Kidney tubule cell (primary cell): ENCODE measurements around the gene ADAMTS5.

Experiments used
- DNase-seq: peaks from one replicate; pipeline ENCODE4 v3.0.0-alpha.2; 2018; ENCODE audit warnings: low spot score

The ADAMTS5 gene

DNA sequence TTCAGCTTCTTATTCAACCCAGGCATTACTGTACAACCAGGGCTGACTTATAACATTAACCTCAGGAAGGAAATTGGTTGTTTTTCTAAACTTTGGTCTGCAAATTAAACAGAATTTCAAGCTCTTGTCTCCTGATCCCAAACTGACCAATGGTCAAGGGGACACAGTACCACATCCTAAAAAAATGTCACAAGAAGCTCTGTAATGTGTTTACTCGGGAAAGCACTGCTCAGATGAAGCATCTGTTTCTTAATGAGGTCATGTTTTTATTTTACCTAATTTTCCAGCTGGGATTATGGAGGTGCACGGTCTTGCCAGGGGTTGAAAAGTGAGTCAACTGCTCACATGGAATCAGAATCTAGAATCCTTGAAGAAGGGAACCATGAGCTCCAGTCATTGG lies 18.7 kb downstream of the ADAMTS5 start:
- DNase-seq = no peak

DNA sequence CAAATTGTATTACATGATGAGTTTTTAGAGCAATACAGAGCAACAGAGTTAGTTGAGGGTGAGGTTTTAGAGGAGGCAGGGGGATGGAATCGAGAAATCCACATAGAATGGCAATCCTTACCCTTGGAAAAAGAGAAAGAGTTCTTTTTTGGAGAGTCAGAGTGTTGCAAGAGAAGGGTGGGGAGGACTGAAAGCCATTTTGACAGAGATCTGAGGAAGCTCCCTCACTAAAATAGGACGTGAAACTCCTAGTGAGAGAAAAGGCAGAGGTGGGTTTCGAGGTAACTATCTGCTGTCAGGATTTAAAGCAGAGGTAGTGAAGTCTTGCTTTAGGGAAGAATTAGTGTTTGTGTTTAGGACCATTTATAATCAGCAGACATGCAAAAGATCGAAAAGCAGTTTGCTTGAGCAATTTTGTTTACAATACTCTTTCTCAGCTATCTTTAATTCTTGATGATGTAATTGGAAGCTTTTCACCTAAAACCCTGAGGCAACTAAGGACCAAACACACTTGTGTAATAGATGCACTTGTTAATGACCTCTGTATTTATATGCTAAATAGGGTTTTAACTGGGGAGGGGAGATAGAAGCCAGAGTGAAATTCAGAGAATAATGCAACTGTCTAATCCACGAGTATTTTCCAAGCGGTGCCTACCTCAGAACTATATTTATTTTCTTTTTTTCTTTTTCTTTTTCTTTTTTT lies 20.0 kb downstream of the ADAMTS5 start:
- DNase-seq = no peak

DNA sequence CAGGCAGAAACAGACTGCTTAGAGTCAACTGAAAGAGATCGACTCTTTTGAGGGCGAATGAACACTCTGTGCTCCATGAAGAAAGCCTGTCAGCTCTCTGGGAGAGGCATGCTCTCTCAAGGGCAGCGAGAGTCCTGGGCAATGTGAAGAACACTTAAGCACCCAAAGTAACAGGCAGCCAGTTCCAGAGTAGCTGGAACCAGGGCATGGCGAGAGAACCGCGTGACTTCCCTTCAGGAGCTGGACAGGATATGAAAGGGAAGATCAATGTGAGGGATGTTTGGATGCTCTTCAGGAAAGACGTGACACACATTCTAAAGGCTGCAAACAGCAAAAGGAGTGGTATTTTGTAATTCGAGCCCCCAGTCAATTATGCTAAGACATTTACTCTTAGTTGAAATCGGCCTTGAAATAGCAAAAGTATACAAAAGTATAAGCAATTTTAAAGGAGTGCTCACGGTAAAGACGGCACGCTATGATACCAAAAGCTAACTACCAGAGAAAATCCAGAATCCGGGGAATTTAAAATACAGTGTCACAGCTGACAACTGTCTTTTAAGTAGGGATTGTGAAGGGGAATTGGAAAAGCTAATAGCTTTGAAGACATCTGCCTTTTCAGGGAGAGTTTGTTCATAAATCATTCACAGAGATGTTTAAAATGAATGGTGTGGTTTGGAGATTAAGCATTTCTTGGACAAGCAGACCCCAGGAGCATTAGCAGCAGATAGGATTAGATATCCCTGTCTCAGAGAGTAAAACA lies 20.8 kb downstream of the ADAMTS5 start:
- DNase-seq = peak; percentile 6

DNA sequence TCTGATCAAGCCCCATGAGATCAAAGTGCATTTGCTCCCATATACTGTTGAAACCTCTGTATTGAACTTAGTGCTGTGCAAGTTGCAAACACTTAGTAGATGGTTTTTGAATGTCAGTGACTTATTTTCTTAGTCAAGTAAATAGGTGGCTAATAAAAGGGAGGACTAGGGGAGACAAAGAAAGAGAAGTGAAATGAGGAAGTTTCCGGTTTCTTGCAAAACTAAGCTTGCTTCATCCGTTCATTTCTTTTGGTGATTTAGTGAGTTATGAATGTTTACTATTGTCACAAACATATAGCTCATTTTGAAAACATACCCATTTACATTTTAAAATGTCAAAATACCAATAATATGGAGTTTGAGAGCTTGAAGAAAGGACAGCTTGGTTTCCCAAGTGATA lies 23.0 kb downstream of the ADAMTS5 start:
- no peak for DNase-seq

DNA sequence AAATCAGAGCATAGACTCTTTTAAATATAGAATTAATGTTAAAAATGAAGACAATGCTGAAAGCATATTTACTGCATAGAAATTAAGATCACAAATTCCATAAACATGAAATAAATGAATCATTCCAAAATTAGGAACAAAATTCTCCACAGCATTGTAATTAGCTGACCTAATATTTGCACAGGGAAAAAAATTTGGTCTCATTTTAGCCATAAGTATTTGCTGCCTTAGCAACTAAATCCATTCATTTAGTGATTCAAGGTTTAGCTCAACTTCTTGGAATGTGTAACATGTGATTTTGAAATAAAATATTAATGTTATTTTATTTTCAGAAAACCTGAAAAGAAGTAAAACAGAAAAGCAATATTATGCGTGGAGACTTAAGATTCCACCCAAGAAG lies 25.5 kb downstream of the ADAMTS5 start:
- peak; percentile 33 for DNase-seq

DNA sequence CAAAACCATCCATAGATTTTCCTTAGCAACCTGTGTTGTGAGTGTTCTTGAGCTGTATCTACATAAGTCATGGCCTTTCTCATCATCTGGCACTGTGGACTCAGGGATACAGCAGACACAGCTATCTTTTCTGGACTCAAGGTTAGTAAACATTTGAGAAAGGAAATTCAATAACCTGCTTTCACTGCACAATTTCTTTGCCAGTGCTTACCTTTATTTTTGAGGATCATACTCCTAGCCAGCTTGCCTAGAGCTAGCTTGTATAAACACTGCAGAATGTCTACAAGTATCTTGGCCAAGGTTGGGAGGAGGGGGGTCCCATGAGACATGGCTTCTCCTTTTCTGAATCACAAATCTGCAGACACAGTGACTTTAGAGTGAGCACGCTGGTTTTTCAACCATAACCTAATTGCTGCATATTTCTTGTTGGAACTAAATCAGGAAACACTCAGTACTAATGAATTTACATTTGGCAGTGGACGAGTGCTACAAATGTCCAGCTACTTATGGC lies 27.2 kb downstream of the ADAMTS5 start:
- peak; percentile 47 for DNase-seq

DNA sequence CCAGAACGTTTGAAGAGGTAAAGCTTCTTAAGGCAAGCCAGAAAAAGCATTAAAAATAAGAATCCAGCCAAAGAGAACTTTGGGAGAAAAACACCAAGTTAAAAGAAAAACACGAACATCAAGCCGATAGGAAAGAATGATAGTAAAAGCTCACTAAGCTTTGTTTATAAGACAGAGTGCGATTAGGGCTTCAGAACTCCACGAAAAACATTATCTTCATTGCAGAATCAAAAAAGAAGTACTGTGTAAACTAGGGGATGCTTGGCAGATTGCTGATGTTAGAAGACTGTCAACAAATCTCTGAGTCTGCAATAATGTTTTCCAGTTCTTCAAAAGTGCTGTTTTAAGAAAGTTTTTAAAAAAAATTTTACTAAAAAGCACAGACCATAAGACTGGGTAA lies 30.2 kb downstream of the ADAMTS5 start:
- no peak for DNase-seq

DNA sequence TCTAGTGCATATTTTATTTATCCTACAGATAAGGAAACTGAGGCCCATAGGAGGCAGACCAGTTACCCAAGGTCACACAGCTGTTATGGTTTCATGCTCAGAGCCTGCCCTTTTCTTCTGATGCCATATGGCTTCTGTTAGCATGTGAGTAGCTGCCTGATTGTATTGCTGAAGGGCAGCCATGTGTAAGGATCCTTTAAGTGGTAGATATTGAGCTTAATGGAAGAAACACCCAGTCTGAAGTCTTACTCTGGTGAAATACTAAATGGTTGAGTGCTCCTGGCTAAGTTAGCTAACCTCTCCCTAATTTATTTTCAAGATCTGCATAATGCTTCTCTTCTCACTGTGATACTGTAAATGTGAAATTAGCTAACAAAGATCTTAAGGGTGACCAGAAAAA lies 30.9 kb downstream of the ADAMTS5 start:
- no peak for DNase-seq

DNA sequence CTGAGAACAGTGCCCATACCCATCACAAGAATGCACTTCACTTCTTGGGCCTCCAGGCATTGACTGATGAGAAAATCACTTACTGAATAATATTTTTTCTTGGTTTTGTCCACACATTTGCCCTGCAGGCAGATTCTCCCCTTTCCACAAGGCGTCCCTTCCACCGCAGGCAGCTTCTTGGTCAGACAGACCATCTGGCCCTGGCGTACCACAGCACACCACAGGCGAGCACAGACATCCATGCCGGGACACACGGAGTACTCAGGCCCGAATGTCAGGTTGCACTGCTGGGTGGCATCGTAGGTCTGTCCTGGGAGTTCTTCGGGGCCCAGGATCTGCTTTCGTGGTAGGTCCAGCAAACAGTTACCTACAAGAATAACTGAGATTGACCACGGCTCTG lies 32.5 kb downstream of the ADAMTS5 start:
- DNase-seq = no peak

DNA sequence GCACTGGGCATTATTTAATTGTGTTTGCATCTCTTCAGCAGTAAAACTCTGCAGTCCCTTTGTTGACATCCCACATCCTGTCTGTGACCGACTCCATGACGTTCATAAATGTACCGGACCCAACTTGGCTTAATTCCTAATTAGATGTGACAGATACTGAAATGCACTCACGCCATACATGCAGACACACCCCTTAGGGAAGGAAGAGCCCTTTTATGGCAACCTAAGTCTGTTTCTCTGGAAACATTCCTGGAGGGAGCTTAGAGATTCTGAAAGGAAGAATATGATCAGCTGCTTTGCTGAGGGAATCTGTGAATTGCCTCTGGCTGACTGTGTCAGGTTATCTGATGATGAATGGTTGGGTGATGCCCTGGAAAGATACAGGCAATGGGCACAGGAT lies 33.4 kb downstream of the ADAMTS5 start:
- DNase-seq = no peak

DNA sequence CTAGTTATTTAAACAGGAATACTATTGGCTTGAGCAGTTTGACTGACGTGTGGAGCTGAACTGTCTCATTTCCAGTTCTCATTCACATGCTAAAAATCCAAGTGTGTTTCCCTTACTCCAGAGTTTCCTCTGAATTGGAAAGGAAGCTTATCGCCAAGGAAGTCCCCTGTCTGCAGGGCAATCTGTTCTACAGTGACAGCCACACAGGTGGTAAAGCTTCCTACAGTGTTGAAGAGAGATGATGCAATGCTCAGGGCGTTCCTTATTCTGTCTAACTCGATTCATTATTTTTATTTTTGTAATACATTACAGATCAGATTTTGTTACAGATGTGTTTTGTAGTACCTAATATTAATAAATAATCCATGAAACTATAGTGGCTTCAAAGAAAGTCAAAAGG lies 41.3 kb downstream of the ADAMTS5 start:
- DNase-seq = no peak

DNA sequence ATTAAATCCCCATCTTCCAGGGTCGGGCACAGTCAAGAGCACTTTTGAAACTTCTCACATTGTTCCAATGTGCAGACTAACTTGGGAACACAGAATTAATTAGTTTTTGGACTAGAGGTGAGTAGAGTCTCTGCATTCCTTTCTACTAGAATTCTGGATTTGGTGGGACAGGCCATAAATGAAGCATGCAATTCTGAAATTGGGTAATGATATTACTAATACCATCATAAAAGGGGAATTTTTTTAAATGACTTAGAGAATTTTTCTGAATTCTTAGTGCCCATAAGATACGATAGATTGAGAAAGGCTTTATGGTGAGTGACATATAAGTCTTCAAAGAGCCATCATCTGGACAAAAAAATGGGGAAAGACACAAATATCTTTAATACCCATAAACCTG lies 41.8 kb downstream of the ADAMTS5 start:
- DNase-seq = no peak

DNA sequence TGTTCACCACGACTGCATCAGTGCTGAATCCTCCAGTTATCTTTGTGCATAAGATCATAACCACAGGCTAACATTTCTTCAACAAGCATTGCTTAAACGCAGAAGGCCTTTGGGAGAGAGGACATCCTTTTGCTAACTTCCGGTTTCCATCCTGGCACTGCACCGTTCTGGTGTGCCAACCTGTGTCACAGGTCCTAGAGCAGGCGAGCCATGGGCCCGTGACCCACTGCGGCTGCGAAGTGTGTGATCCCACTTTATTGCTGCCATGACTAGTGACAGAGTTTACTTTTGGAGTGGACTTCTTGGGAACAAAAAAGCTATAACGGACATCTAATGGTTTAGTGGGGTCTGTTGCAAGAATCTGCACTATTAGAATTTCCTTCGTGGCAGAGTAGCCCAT lies 42.9 kb downstream of the ADAMTS5 start:
- DNase-seq = no peak

DNA sequence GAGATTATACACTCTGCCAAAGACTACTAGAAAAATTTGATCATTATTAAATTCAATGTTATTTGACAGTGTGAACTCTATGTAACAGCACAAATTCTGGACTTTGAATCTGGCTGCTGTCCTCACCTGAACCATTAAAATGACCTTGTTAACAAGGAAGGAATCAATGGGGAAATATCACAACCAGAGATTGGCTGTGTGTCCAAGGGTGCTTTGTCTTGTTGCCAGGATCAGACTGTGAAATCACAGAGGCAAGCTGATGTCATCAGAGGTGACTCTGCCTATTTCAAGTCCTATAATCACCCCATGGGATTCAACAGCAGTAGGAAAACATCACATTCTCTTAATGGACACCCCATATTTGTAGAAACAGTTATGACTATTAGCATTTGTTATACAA lies 46.8 kb downstream of the ADAMTS5 start:
- peak; percentile 8 for DNase-seq

DNA sequence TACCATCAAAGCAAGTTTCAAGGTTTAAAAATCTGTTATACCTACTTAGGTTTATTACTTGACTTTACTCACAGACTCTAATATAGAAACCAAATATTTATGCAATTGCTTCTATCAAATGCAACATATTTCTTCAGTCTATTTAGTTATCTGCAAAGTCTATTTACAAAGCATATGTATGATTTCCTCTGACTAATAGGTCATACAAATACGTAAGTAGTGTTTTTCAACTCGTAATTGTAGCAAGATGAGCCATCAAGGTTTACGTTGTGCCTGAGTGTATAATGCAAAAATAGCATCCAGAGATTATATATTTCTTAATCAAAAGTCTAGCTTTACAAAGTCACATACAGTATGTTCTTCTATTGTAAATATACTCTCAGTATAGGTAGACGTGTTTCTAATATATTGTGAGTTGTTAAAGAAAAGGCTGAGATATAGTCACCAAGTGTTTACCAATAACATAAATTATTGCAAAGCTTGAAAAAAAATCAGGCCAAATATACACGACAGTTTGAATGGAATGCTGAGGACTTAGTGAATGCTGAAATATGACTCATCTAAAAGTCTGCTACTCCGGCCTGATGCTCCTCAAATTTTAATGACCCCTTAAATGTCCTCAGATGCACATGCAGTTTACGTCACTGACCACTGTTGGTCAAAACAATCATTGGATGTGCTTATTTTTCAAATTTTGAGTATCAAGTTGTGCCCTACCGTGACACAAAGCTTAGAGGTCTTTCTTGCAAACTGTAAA lies 48.4 kb downstream of the ADAMTS5 start:
- no peak for DNase-seq

DNA sequence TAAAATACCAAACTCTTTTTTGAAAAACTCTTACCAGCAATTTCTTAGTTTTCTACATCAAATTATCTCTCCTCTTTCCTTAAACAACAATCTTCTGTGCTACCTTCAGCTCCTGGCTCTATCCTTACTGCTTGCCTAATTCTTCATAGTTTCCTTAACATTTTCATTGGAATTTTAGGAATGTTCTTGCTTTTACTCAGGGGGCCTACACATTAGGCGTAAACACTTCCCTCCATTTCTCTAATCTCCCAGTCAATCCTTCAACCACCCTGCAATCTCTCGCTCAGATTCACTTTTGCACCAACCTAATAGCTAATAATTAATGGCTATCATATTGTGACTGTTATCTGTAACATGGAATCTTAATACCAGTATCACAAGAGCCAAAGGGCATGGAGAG lies 50.1 kb downstream of the ADAMTS5 start:
- no peak for DNase-seq

DNA sequence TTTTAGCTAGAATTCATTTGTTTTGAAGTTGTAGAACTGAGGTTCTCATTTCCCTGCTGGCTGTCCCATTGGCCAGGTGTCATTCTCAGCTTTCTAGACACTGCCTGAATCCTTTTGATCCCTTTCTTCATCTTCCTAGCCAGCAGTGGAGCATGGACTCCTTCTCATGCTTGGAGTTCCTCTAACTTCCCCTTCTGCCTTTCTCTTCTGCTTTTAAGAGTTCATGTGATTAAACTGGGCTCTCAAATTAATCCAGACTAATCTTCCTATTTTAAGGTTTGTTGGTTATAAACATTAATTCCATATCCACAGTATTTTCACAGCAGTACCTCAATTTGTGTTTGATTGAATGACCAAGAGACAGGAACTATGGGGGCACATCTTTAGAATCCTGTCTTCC lies 52.3 kb downstream of the ADAMTS5 start:
- DNase-seq = no peak

DNA sequence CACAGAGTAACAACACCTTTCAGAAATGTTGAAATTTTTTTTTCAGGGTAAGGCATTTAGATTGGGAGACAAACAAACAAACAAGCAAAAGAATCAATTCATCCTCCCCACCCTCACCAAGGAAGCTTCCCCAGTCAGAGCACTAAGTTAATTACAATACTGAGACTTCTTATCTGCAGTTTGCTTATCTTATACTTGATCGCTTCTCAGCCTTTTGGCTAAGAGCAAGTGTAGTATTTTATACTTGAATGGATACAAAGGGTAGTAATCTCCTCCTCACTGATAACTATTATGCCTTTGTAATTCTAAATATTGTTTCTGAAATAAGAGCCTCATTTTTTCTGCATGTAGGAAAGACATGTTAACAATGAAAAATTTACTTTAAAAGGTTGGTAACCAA lies 54.4 kb downstream of the ADAMTS5 start:
- no peak for DNase-seq

DNA sequence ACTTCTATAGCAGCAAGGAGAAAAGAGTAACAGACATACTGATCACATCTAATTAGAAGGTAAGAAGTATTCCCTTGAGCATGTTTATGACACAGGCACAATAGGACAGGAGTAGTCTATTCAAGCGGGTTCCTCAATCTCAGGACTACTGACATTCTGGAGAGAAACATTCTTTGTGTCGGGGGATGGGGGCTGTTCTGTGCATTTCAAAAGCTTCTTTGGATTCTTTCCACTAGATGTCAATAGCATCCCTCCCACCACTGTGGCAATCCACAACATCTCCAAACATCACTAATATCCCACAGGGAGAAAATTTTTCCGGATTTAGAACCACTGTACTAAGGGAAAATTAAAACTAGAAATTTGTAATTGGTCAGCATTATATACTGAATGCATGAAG lies 56.9 kb downstream of the ADAMTS5 start:
- DNase-seq = peak; percentile 24

DNA sequence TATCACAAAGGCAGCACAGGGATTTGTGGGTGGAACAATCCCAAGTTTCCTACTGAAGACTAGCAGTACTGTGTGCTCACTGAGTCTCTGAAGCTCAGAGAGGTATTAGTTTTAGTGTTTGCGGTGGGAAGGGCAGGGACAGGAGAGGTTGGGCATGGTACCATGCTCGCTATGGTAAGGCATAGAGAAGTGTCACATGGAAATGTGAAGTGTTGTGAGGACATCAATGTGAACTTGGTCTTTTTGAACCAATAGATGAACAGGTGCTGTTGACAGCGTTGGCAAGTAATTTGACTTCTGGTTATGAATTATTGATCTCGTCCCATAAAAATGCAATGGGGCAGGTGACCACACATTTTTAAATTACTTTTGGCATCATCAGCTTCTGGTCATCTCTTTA lies 65.9 kb downstream of the ADAMTS5 start:
- no peak for DNase-seq

DNA sequence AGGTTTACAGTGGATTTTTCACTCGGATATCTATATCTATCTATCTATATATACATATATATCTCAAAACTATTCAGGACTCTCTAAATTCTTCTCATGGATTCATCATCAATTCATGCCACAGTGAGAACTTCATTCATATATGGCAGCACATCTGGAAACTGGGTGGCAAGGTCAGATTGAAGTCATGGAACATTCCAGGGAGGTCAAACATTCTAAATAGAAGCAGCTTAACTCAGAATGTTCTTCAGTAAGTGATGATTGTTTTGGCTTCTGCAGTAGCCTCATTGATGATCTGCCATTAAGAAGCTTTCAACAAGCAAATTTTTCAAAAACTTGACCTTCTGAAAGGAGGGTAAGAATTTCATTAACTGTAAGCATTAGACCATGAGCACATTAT lies 74.7 kb downstream of the ADAMTS5 start:
- DNase-seq = no peak

DNA sequence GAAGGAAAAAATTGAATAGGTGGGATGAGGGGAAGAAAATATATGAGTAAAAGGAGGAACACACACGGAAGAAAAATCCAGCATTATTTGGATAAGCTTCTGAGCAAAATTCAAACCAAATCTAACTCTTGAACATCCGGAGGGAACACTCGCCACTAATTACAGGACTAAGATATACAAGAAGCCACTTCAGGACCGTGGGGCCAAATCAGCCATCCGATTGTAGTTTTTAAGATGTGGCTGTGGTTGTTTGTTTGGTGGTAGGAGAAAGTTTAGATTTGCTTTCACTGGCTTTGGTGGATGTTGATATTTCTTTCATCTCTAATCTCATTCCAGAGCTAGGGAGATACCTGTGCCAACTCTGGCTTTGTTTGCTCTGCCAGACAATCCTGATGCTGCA lies 78.0 kb downstream of the ADAMTS5 start:
- no peak for DNase-seq

DNA sequence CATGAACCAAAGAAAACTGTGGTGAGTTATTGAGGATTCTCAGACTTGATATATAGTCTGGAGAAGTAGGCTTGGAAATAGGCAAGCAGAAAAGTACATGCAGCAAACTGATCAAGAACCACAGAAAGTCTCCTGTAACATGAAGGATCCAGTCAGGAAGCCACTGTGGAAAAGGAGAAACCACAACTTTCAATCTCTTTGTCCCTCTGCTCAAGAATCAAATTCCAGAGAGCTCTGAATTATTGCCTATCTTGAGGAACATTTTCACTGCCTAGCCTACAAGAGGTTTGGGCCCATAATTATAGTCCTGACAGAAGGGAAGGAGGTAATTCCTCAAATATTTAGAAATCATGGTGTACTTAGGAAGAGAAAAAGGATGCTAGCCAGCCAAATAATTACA lies 78.6 kb downstream of the ADAMTS5 start:
- no peak for DNase-seq
